ENCODE measurements around the gene NFATC1. TPM values are rescaled to one million over a fixed set of nuclear protein-coding genes. Genes with fewer than 3 reads are reported as not detected.

NFATC1 gene
- total RNA-seq, 2 donors from 2014 or later = 19.0 to 20.2 TPM

- Histone ChIP-seq H3K27ac (no peak overlapping the region), H3K4me1 (peaks cover 0 to 12% of the 10 kb centered on the region in 2 donors), H3K36me3 (no peaks in the 10 kb centered on the region), H3K9me3 (no peaks in the 10 kb centered on the region), H3K27me3 (no peaks in the 10 kb centered on the region), H3K4me3 (no peak overlapping the region)
- TF ChIP-seq, protein P1, sequence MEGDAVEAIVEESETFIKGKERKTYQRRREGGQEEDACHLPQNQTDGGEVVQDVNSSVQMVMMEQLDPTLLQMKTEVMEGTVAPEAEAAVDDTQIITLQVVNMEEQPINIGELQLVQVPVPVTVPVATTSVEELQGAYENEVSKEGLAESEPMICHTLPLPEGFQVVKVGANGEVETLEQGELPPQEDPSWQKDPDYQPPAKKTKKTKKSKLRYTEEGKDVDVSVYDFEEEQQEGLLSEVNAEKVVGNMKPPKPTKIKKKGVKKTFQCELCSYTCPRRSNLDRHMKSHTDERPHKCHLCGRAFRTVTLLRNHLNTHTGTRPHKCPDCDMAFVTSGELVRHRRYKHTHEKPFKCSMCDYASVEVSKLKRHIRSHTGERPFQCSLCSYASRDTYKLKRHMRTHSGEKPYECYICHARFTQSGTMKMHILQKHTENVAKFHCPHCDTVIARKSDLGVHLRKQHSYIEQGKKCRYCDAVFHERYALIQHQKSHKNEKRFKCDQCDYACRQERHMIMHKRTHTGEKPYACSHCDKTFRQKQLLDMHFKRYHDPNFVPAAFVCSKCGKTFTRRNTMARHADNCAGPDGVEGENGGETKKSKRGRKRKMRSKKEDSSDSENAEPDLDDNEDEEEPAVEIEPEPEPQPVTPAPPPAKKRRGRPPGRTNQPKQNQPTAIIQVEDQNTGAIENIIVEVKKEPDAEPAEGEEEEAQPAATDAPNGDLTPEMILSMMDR (IDR thresholded peaks at IDR 0.05) = no peak
- DNase-seq (ENCODE audit: low spot score) = no peak
Observed at GRCh38 chr18:79542213-79542612, 146.5 kb downstream of the NFATC1 start.

DNA sequence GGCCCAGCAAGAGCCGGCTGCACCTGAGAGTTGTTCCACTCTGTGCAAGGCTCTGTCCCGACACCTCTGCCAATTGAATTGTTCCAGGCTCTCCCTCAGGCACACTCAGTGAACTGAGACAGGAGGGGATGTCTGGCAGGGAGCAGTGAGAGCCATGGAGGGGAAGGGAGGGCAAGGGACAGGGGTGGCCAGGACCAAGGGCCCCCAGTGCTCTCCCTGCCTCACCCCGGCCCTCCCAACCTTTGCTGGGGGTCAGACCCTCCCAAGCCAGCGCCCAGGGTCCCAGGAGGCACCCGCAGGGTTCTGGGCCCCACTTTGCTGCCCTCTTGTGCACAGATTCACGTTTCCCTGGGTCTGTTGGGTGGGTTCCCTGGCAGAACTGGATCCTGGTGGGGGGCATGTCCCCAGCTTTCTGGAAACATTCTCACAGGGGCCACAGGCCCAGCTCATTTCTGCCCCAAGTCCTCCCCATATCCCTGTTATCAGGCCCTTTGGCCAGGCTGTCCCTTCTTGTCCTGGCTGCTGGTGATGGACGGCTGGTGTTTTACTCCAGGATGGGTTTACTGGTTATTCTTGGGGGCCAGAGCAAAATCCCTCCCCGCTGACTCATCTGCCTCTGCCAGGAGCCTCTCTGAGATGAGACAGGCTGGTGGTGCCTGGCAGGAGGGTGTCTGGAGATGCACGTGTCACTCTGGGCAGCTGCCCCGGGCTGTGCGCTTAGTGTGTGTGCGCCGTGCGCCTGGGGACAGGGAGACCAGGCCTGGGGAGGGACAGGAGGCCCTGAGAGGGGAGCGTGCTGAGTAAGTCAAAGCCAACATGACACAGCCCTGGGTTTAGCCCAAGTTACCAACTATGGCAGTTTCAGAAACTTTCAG lies 147.4 kb downstream of the NFATC1 start:
- no peak for DNase-seq (ENCODE audit: low spot score)
- Histone ChIP-seq H3K27ac (peak overlapping the region; percentile 57 to 64), H3K27me3 (no peaks in the 10 kb centered on the region), H3K4me3 (no peak overlapping the region), H3K4me1 (peaks cover 0 to 12% of the 10 kb centered on the region in 2 donors), H3K36me3 (no peaks in the 10 kb centered on the region), H3K9me3 (no peaks in the 10 kb centered on the region)
- TF ChIP-seq, protein P1 (IDR thresholded peaks at IDR 0.05) = no peak

- Histone ChIP-seq H3K4me3 (no peak overlapping the region), H3K27ac (peak overlapping the region; percentile 37 to 64)
- no peak for DNase-seq (ENCODE audit: low spot score)
Observed at GRCh38 chr18:79543861-79544385, 148.2 kb downstream of the NFATC1 start.

GRCh38 chr18:79544386-79544963 lies 148.7 kb downstream of the NFATC1 start:
- no peaks in the 10 kb centered on the region for H3K9me3 ChIP-seq
- no peak for DNase-seq (ENCODE audit: low spot score)
- H3K27me3 ChIP-seq = no peaks in the 10 kb centered on the region
- H3K4me1 ChIP-seq = peaks cover 0 to 12% of the 10 kb centered on the region in 2 donors
- no peaks in the 10 kb centered on the region for H3K36me3 ChIP-seq
- TF ChIP-seq, protein P1 (IDR thresholded peaks at IDR 0.05) = no peak
- no peak overlapping the region for H3K4me3 ChIP-seq
- H3K27ac ChIP-seq = peak overlapping the region in 1 of 2 donors; percentile 37

More at GRCh38 chr18:79543861-79544385, 148.2 kb downstream of the NFATC1 start:
- TF ChIP-seq, protein P1 (IDR thresholded peaks at IDR 0.05) = no peak
- Histone ChIP-seq H3K9me3 (no peaks in the 10 kb centered on the region), H3K4me1 (peaks cover 0 to 12% of the 10 kb centered on the region in 2 donors), H3K36me3 (no peaks in the 10 kb centered on the region), H3K27me3 (no peaks in the 10 kb centered on the region)

GRCh38 chr18:79545255-79545654 lies 149.5 kb downstream of the NFATC1 start:
- no peak overlapping the region for H3K27ac ChIP-seq
- TF ChIP-seq, protein P1 (IDR thresholded peaks at IDR 0.05) = no peak
- no peaks in the 10 kb centered on the region for H3K36me3 ChIP-seq
- no peak for DNase-seq (ENCODE audit: low spot score)
- no peaks in the 10 kb centered on the region for H3K27me3 ChIP-seq
- H3K4me1 ChIP-seq = peaks cover 0 to 12% of the 10 kb centered on the region in 2 donors
- no peaks in the 10 kb centered on the region for H3K9me3 ChIP-seq
- H3K4me3 ChIP-seq = no peak overlapping the region
